Measurements from ENCODE around the gene ZKSCAN3. TPM values are rescaled to one million over a fixed set of nuclear protein-coding genes. Genes with fewer than 3 reads are reported as not detected.
"Not testable (repeated sequence)": the region's sequence is repeated elsewhere in the genome, so short reads cannot be mapped to it uniquely, and the experiment has no call there.

The ZKSCAN3 gene
- total and polyA plus RNA-seq, 12 donors, result 1.0 to 6.8 (median 4.8) TPM

GRCh38 chr6:28312939-28313338, 36.8 kb upstream of the ZKSCAN3 start:
- intact Hi-C loops (cut with DNase I), result no loop called here

GRCh38 chr6:28315628-28316027, 34.1 kb upstream of the ZKSCAN3 start:
- TF ChIP-seq CTCF (IDR thresholded peaks at IDR 0.05), result no peak
- no peak for ATAC-seq

More at GRCh38 chr6:28312939-28313338, 36.8 kb upstream of the ZKSCAN3 start:
- no peak for ATAC-seq
- Histone ChIP-seq H3K4me3 (no peak overlapping the region), H3K27ac (no peak overlapping the region), H3K36me3 (peaks cover 0 to 7% (median 0%) of the 10 kb centered on the region in 9 donors), H3K4me1 (no peaks in the 10 kb centered on the region), H3K9me3 (peaks cover 0 to 19% (median 0%) of the 10 kb centered on the region in 11 donors), H3K27me3 (no peaks in the 10 kb centered on the region)
- DNase-seq, result no peak
- no peak for TF ChIP-seq CTCF (IDR thresholded peaks at IDR 0.05)
- WGBS, 2 donors, result 87 to 89% methylated on average over 23 of the region's 23 CpGs

GRCh38 chr6:28317866-28318265, 31.9 kb upstream of the ZKSCAN3 start:
- H3K27ac ChIP-seq; H3K4me3 ChIP-seq; H3K4me1 ChIP-seq; ATAC-seq; intact Hi-C loops (cut with DNase I); H3K27me3 ChIP-seq; DNase-seq: not testable (repeated sequence)
- Histone ChIP-seq H3K9me3 (peaks cover 0 to 15% (median 5%) of the 10 kb centered on the region in 11 donors), H3K36me3 (peaks cover 0 to 12% (median 0%) of the 10 kb centered on the region in 9 donors)
- 94 to 95% methylated on average over 8 of the region's 8 CpGs for WGBS, 2 donors

More at GRCh38 chr6:28315628-28316027, 34.1 kb upstream of the ZKSCAN3 start:
- Histone ChIP-seq H3K9me3 (peaks cover 0 to 12% (median 0%) of the 10 kb centered on the region in 11 donors), H3K36me3 (peaks cover 0 to 8% (median 0%) of the 10 kb centered on the region in 9 donors), H3K27ac (no peak overlapping the region), H3K4me1 (no peaks in the 10 kb centered on the region), H3K27me3 (no peaks in the 10 kb centered on the region), H3K4me3 (no peak overlapping the region)
- DNase-seq, result no peak
- intact Hi-C loops (cut with DNase I), result no loop called here
- 48 to 52% methylated on average over 3 of the region's 3 CpGs for WGBS, 2 donors

DNA sequence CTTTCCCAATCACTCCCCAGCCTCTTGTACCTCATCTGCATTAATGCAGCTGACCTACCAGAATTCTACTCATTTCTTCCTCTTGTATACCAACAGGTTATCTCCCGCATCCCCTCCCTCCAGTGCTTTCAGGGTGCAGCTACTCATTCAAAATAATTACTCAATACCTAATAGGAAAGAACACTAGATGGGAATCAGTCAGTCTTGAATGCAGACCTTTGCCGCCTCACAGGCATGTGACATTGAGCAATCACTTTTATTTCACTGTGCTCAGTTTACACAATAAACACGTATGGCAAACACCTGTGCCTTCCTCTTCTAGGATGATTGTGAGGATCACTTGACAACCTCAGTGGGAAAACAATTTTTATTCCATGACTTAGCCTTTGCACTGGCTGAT, 27.1 kb upstream of the ZKSCAN3 start:
- H3K4me1 ChIP-seq, result no peaks in the 10 kb centered on the region
- H3K36me3 ChIP-seq, result peaks cover 13 to 57% (median 38%) of the 10 kb centered on the region in 9 donors
- H3K27ac ChIP-seq, result no peak overlapping the region
- 91 to 93% methylated on average over 3 of the region's 3 CpGs for WGBS, 2 donors
- no peak for ATAC-seq
- no peak for TF ChIP-seq CTCF (IDR thresholded peaks at IDR 0.05)
- H3K9me3 ChIP-seq, result peaks cover 0 to 57% (median 27%) of the 10 kb centered on the region in 11 donors
- no peaks in the 10 kb centered on the region for H3K27me3 ChIP-seq
- no peak overlapping the region for H3K4me3 ChIP-seq
- intact Hi-C loops (cut with DNase I), result no loop called here
- DNase-seq, result no peak

GRCh38 chr6:28323813-28324424, 25.8 kb upstream of the ZKSCAN3 start:
- 100% methylated on average over 1 of the region's 1 CpG for WGBS, 2 donors
- H3K9me3 ChIP-seq, result peaks cover 0 to 68% (median 31%) of the 10 kb centered on the region in 11 donors
- H3K4me1 ChIP-seq, result no peaks in the 10 kb centered on the region
- DNase-seq (no peak), ATAC-seq (no peak)
- no peaks in the 10 kb centered on the region for H3K27me3 ChIP-seq
- no peak overlapping the region for H3K4me3 ChIP-seq
- H3K27ac ChIP-seq, result no peak overlapping the region
- peaks cover 13 to 70% (median 40%) of the 10 kb centered on the region in 9 donors for H3K36me3 ChIP-seq
- intact Hi-C loops (cut with DNase I), result no loop called here
- no peak for TF ChIP-seq CTCF (IDR thresholded peaks at IDR 0.05)
